Fibroblast of peridontal ligament (primary cell): ENCODE data around the gene ZNF85.
"Not testable (repeated sequence)": the region's sequence is repeated elsewhere in the genome, so short reads cannot be mapped to it uniquely, and the experiment has no call there.

ENCODE experiments used
- DNase-seq: peaks from one replicate; pipeline ENCODE4 v3.0.0-alpha.2; 2010; ENCODE audit errors: extremely low read depth

ZNF85 gene

GRCh38 chr19:20923077-20923871, at the start of gene ZNF85:
ZNF85 (plus strand) TSS chr19:20923251; CDS start chr19:20923401, 150 bp downstream.
- DNase-seq, result peak; percentile 92

- DNase-seq, result no peak
Observed at GRCh38 chr19:20879501-20879900, 43.5 kb upstream of the ZNF85 start.

GRCh38 chr19:20912973-20913372, 10.1 kb upstream of the ZNF85 start:
- no peak for DNase-seq

- DNase-seq, result no peak
Observed at GRCh38 chr19:20925481-20925880, 2.4 kb downstream of the ZNF85 start.

- no peak for DNase-seq
Observed at GRCh38 chr19:20926796-20927195, 3.7 kb downstream of the ZNF85 start.

- peak; percentile 83 for DNase-seq
Observed at GRCh38 chr19:20928371-20928770, 5.3 kb downstream of the ZNF85 start.

- DNase-seq, result not testable (repeated sequence)
Observed at GRCh38 chr19:20936322-20936947, 13.4 kb downstream of the ZNF85 start.

GRCh38 chr19:20952561-20953095, 29.6 kb downstream of the ZNF85 start:
- DNase-seq, result not testable (repeated sequence)

GRCh38 chr19:20964798-20965197, 41.7 kb downstream of the ZNF85 start:
- no peak for DNase-seq

GRCh38 chr19:20968092-20968491, 45.0 kb downstream of the ZNF85 start:
- DNase-seq, result no peak

GRCh38 chr19:20969498-20969897, 46.4 kb downstream of the ZNF85 start:
- no peak for DNase-seq

GRCh38 chr19:20969898-20970297, 46.8 kb downstream of the ZNF85 start:
- no peak for DNase-seq

GRCh38 chr19:20992788-20993187, 69.7 kb downstream of the ZNF85 start:
- not testable (repeated sequence) for DNase-seq

- peak; percentile 82 for DNase-seq
Observed at GRCh38 chr19:20999731-21000352, 76.8 kb downstream of the ZNF85 start.
